Inferior parietal cortex (tissue), 1 donor: ENCODE data around the gene VWA5B2.

Experiments
- DNase-seq: peaks from one replicate; pipeline ENCODE4 v3.0.0-alpha.2; 2016; ENCODE audit errors: extremely low spot score

VWA5B2 gene

GRCh38 chr3:184223946-184224345 lies 5.4 kb upstream of the VWA5B2 start:
- no peak for DNase-seq

GRCh38 chr3:184227481-184227935 lies 1.9 kb upstream of the VWA5B2 start:
- DNase-seq, result peak; percentile 32

DNA sequence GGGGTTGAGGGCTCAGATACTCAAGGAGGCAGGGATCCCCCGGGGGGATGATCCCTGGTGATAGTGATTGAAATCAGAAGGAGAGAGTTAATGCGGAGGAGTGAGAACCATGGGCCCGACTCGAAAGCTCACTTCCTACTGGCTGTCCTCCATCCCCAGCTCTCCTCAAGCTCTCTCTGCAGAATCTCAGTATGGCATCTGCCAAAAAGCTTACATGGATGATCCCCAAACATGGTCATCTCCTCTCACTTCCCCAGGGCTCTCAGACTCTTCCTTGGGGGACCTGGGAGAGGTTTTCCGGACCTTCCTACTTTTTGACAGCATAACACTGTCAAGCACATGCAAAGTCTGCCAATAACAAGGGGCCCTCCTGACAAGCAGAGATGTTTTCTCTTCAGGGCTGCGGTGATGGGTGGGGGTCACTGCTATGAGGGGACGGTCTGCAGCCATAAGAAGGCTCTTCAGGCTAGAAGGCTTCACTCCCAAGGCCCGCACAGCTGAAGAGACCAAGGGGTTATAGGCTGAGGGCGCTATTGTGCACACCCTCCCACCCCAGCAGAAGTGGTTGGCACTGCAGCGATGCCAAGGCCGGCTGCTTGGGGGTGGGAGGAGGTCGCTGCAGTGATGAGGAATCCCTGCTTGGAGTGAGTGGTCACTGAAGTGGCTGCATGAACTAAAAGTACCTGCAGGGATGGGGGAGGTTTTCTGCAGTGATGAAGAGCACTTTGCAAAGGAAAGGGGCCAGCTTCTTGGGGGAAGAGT lies 828 bp upstream of the VWA5B2 start:
- peak; percentile 8 for DNase-seq

DNA sequence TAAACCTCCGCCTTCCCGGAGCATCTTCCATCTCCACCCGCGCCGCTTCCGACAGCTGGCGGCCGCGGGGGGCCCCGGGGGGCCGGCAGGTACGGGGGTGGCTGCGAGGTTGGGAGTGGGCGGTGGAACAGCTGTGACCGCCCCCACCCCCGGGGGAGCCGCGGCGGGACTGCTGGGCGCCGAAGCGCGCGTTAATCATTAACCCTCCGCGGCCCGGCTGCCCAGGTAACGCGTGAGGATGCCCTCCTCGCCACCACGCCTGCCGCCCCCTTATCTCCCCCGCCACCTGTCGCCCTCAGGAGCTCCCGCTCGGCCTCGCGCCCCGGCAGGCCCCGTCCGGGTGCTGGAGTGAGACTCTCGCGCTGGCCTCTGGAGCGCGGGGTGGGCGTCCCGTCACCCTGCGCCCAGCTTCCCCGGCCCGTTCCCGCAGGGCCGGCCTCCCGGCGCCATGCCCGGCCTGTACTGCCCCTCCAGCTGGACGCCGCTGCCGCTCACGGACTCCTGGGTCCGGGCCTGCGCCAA lies 757 bp downstream of the VWA5B2 start:
- no peak for DNase-seq

GRCh38 chr3:184230603-184231528 lies 1.5 kb downstream of the VWA5B2 start:
- DNase-seq, result no peak

DNA sequence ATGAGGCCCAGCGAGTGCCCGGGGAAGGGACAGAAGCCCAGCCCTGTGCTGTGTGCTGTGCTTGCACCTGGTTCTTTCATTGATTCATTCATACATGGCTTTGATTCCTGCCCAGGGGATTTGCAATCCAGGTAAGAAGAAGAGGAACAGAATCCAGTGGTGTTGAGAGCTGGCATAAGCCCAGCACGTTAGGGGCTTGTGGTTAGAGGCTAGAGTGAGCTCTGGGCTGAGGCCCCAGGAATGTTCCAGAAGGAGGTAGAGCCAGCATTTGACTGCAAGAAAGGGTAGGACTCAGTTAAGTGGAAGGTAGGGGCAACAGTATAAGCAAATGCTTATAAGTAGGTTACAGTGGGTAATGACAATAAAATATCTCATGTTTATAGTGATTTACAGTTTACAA lies 2.3 kb downstream of the VWA5B2 start:
- no peak for DNase-seq

DNA sequence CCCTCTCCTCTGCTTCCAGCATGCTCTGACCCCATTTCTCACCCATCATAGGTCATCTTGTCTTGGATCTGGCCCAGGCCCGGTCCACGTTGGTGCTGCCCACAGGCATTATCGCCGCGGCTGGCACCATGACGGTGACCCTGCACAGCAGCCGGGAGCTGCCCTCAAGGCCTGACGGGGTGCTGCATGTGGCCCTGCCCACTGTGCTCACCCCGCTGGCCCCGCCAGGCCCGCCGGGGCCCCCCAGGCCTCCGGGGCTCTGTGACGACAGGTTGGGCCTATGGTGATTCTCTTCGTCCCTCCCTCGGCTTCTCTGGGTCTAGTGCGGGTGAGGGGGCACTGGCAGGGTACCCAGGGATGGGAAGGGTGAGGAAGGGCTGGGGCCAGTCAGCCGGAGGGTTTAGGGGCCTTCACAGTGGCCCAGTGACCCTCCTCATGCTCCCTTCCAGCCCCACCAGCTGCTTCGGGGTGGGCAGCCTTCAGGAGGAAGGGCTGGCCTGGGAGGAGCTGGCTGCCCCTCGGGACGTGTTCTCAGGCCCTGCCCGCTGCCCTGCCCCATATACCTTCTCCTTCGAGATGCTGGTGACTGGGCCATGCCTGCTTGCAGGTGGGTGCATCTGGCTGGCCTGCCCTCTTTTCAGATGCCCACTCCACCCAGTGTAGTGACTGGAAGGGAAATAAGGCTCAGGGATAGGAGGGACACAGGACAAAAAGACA lies 3.9 kb downstream of the VWA5B2 start:
- no peak for DNase-seq

GRCh38 chr3:184234224-184234623 lies 4.8 kb downstream of the VWA5B2 start:
- DNase-seq, result peak; percentile 43

GRCh38 chr3:184234671-184235380 lies 5.4 kb downstream of the VWA5B2 start:
- no peak for DNase-seq

DNA sequence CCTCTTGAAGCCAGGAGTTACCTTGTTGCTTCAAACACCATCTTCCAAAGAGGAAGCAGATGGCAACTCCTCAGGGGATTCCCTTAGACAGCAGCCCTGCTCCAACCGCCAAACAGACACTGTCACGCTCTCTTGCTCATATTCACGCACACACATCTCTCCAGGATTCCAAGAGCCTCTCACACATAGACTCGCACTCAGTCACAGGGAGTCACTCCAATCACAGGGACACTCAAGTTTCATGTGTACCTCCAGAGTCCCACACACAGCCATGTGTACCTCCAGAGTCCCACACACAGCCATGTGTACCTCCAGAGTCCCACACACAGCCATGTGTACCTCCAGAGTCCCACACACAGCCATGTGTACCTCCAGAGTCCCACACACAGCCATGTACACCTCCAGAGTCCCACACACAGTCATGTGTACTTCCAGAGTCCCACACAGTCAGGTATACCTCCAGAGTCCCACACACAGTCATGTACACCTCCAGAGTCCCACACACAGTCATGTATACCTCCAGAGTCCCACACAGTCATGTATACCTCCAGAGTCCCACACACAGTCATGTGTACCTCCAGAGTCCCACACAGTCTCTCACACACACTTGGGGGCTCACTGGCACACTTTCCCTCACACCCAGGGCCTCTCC lies 6.1 kb downstream of the VWA5B2 start:
- no peak for DNase-seq

- no peak for DNase-seq
These were observed 6.6 kb downstream of the VWA5B2 start for GRCh38 chr3:184236033-184236410.

DNA sequence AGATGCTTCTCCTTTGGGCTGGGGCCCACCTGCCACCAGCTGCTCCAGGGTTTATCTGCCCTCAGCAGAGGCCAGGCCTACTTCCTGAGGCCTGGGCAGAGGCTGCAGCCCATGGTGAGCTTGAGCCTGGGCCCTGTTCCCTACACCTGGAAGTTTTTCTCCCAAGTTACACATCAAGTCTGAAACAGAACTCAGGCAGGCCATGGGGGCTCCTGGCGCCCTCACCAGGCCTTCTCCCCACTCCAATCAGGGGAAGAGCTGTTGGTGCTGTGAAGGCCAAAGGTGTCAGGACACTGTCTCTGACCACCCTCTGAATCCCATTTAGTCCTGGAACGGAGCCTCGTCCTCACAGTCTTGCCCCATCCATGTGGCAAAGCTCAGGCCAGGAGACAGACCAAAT lies 7.3 kb downstream of the VWA5B2 start:
- no peak for DNase-seq

- no peak for DNase-seq
These were observed 7.8 kb downstream of the VWA5B2 start for GRCh38 chr3:184237211-184237610.

GRCh38 chr3:184237807-184238206 lies 8.4 kb downstream of the VWA5B2 start:
- DNase-seq, result no peak

- DNase-seq, result no peak
These were observed 8.9 kb downstream of the VWA5B2 start for GRCh38 chr3:184238246-184238818.

DNA sequence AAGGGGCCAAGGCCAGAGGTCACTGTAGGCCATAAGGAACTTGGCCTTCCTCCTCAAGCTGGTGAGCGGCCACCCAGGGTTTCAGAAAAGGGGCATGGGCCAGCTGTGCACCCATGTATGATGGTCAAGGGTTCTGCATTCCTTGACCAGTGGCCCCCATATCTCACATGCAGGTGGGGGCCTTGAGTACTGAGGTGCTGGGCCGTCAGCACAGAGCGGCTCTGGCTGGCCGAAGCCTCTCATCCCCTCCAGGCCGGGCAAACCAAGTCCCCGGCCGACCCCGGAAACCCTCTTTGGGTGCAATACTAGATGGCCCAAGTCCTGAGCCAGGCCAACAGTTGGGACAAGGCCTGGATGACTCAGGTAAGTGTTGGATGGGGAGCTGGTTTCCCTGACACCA lies 9.8 kb downstream of the VWA5B2 start:
- no peak for DNase-seq

DNA sequence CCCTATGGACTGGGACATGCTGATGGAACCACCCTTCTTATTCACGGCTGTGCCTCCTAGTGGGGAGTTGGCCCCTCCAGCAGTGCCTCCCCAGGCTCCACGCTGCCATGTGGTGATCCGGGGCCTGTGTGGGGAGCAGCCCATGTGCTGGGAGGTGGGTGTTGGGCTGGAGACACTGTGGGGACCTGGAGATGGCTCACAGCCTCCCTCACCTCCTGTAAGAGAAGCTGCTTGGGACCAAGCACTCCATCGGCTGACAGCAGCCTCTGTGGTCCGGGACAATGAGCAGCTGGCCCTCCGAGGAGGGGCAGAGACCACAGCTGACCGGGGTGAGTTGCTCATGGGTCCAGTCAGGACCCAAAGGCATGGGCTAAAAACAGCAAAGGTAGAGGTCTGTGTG lies 10.3 kb downstream of the VWA5B2 start:
- no peak for DNase-seq

GRCh38 chr3:184240384-184241140 lies 11.2 kb downstream of the VWA5B2 start:
- DNase-seq, result no peak

GRCh38 chr3:184241141-184241446 lies 11.7 kb downstream of the VWA5B2 start:
- no peak for DNase-seq
